H9 (cell line): ENCODE measurements around the gene CREB5. TPM values are rescaled to one million over a fixed set of nuclear protein-coding genes. Genes with fewer than 3 reads are reported as not detected.

Experiments
- DNase-seq: peaks from one replicate; pipeline ENCODE4 v3.0.0-alpha.2; 2017
- H2AFZ ChIP-seq: one replicate; pipeline ENCODE4 v1.6.1; 2013; ENCODE audit warnings: mild to moderate bottlenecking, low read length, control low read depth, moderate library complexity
- H2AK5ac ChIP-seq: 2 replicates; pipeline ENCODE4 v1.6.1; 2013; ENCODE audit warnings: low read length, control low read depth, mixed read lengths; ENCODE audit not compliant: insufficient read length
- H2BK120ac ChIP-seq: one replicate; pipeline ENCODE4 v1.6.1; 2013; ENCODE audit warnings: low read depth, mild to moderate bottlenecking, low read length, control low read depth, inconsistent platforms; ENCODE audit not compliant: poor library complexity, severe bottlenecking
- H2BK12ac ChIP-seq: 2 replicates; pipeline ENCODE4 v1.6.1; 2013; ENCODE audit warnings: low read length, control low read depth, mixed read lengths, low read depth; ENCODE audit not compliant: insufficient read length
- H2BK15ac ChIP-seq: 2 replicates; pipeline ENCODE4 v1.6.1; 2013; ENCODE audit warnings: low read depth, low read length, control low read depth
- H2BK20ac ChIP-seq: one replicate; pipeline ENCODE4 v1.6.1; 2013; ENCODE audit warnings: low read depth, mild to moderate bottlenecking, low read length, control low read depth, inconsistent platforms; ENCODE audit not compliant: poor library complexity, severe bottlenecking
- H2BK5ac ChIP-seq: 2 replicates; pipeline ENCODE4 v1.6.1; 2013; ENCODE audit warnings: low read length, control low read depth, mixed read lengths; ENCODE audit not compliant: insufficient read length
- H3K14ac ChIP-seq: 2 replicates; pipeline ENCODE4 v1.6.1; 2013; ENCODE audit warnings: low read length, control low read depth; ENCODE audit not compliant: insufficient read depth
- H3K18ac ChIP-seq: 2 replicates; pipeline ENCODE4 v1.6.1; 2013; ENCODE audit warnings: low read depth, mild to moderate bottlenecking, mixed read lengths, low read length, control low read depth; ENCODE audit not compliant: insufficient read length
- H3K23ac ChIP-seq: 2 replicates; pipeline ENCODE4 v1.6.1; 2013; ENCODE audit warnings: low read length, control low read depth, mixed read lengths, low read depth; ENCODE audit not compliant: insufficient read length
- H3K23me2 ChIP-seq: 2 replicates; pipeline ENCODE4 v1.6.1; 2013; ENCODE audit warnings: low read depth, mild to moderate bottlenecking, mixed read lengths, low read length, control low read depth; ENCODE audit not compliant: insufficient read length, poor library complexity, severe bottlenecking
- H3K27ac ChIP-seq: 2 replicates; pipeline ENCODE4 v1.5.1; 2013; ENCODE audit warnings: low read length, control low read depth, mixed read lengths, low read depth; ENCODE audit not compliant: insufficient read length
- H3K27me3 ChIP-seq: 2 replicates; pipeline ENCODE4 v1.6.1; 2013; ENCODE audit warnings: low read length, control low read depth, inconsistent platforms; ENCODE audit not compliant: insufficient read depth
- H3K4ac ChIP-seq: 2 replicates; pipeline ENCODE4 v1.6.1; 2013; ENCODE audit warnings: low read depth, mild to moderate bottlenecking, control low read depth, inconsistent platforms, low read length, moderate library complexity
- H3K4me1 ChIP-seq: 2 replicates; pipeline ENCODE4 v1.6.1; 2013; ENCODE audit warnings: low read length, control low read depth, inconsistent platforms; ENCODE audit not compliant: insufficient read depth
- H3K4me2 ChIP-seq: 2 replicates; pipeline ENCODE4 v1.6.1; 2013; ENCODE audit warnings: low read length, control low read depth, mixed read lengths; ENCODE audit not compliant: insufficient read length, insufficient read depth
- H3K56ac ChIP-seq: 2 replicates; pipeline ENCODE4 v1.6.1; 2013; ENCODE audit warnings: low read depth, mild to moderate bottlenecking, mixed read lengths, low read length, control low read depth; ENCODE audit not compliant: insufficient read length
- H3K79me1 ChIP-seq: 2 replicates; pipeline ENCODE4 v1.6.1; 2013; ENCODE audit warnings: low read depth, mild to moderate bottlenecking, moderate library complexity, low read length, control low read depth, inconsistent platforms; ENCODE audit not compliant: insufficient read depth, poor library complexity, severe bottlenecking
- H3K79me2 ChIP-seq: 2 replicates; pipeline ENCODE4 v1.6.1; 2013; ENCODE audit warnings: low read length, control low read depth, inconsistent platforms; ENCODE audit not compliant: insufficient read depth
- H3K9ac ChIP-seq: 2 replicates; pipeline ENCODE4 v1.6.1; 2013; ENCODE audit warnings: low read length, control low read depth, mixed read lengths; ENCODE audit not compliant: insufficient read length; ENCODE audit errors: extremely low read depth
- H3K9me3 ChIP-seq: one replicate; pipeline ENCODE4 v1.6.1; 2013; ENCODE audit warnings: low read depth, low read length, inconsistent platforms; ENCODE audit not compliant: control insufficient read depth
- H3T11ph ChIP-seq: one replicate; pipeline ENCODE4 v1.6.1; 2013; ENCODE audit warnings: mild to moderate bottlenecking, low read length, control low read depth, inconsistent platforms
- H4K20me1 ChIP-seq: one replicate; pipeline ENCODE4 v1.6.1; 2013; ENCODE audit not compliant: control insufficient read depth, insufficient read length, insufficient read depth
- H4K5ac ChIP-seq: 2 replicates; pipeline ENCODE4 v1.6.1; 2013; ENCODE audit warnings: low read depth, mild to moderate bottlenecking, mixed read lengths, low read length, control low read depth; ENCODE audit not compliant: insufficient read length
- H4K8ac ChIP-seq: replicated peaks from 2 replicates; pipeline ENCODE4 v1.6.1; 2013; ENCODE audit warnings: low read length, control low read depth, mixed read lengths, low read depth; ENCODE audit not compliant: insufficient read length
- H4K91ac ChIP-seq: 2 replicates; pipeline ENCODE4 v1.6.1; 2013; ENCODE audit warnings: low read depth, mild to moderate bottlenecking, moderate library complexity, mixed read lengths, low read length, control low read depth; ENCODE audit not compliant: insufficient read length
- H3K27ac Mint-ChIP-seq, 3 experiments: 2 replicates in 2 of 3; 3 replicates in 1 of 3; pipeline ENCODE4 v1.8.0; 2020 to 2021; ENCODE audit warnings: mixed read lengths in 3 of 3, mild to moderate bottlenecking in 1 of 3, moderate library complexity in 1 of 3
- H3K27me3 Mint-ChIP-seq: 2 replicates; pipeline ENCODE4 v1.8.0; 2021; ENCODE audit warnings: low read depth, mild to moderate bottlenecking, moderate library complexity, mixed read lengths
- H3K36me3 Mint-ChIP-seq, 3 experiments: 2 replicates in 2 of 3; 3 replicates in 1 of 3; pipeline ENCODE4 v1.8.0; 2020 to 2021; ENCODE audit warnings: low read depth in 3 of 3, mixed read lengths in 3 of 3; ENCODE audit not compliant: insufficient read depth in 1 of 3
- H3K4me1 Mint-ChIP-seq, 2 experiments: 2 replicates each; pipeline ENCODE4 v1.8.0; 2020; ENCODE audit warnings: mixed read lengths in 2 of 2
- H3K4me3 Mint-ChIP-seq, 2 experiments: 2 replicates in 1 of 2; 3 replicates in 1 of 2; pipeline ENCODE4 v1.8.0; 2020 to 2021; ENCODE audit warnings: mild to moderate bottlenecking in 2 of 2, mixed read lengths in 2 of 2, moderate library complexity in 1 of 2
- H3K9me3 Mint-ChIP-seq, 2 experiments: 2 replicates in 1 of 2; 3 replicates in 1 of 2; pipeline ENCODE4 v1.8.0; 2020; ENCODE audit warnings: mild to moderate bottlenecking in 2 of 2, mixed read lengths in 2 of 2, moderate library complexity in 1 of 2
- WGBS: extraction: QIAGEN DNeasy Blood & Tissue Kit; methylation state at CpG from one replicate; pipeline ENCODE4 v1.1.7; 2013; ENCODE audit warnings: missing lambda C conversion rate, low lambda C conversion rate, mixed read lengths; ENCODE audit not compliant: insufficient read length; ENCODE audit errors: extremely low coverage; 5-methylcytosine and 5-hydroxymethylcytosine counted together
- total RNA-seq: library from RNA; stranded (reverse); gene quantifications from 2 replicates; pipeline ENCODE4 v1.2.1, GENCODE V29; 2021
- TF ChIP-seq, protein P1 (sequence below): fragments of 200-600 bp; sonication (generic); conservative IDR thresholded peaks from 3 replicates; pipeline ENCODE4 v1.8.0; 2021; ENCODE audit warnings: antibody characterized with exemption, mild to moderate bottlenecking

Gene CREB5
- total RNA-seq, 1 experiment from 2014 or later = 4.0 TPM

DNA sequence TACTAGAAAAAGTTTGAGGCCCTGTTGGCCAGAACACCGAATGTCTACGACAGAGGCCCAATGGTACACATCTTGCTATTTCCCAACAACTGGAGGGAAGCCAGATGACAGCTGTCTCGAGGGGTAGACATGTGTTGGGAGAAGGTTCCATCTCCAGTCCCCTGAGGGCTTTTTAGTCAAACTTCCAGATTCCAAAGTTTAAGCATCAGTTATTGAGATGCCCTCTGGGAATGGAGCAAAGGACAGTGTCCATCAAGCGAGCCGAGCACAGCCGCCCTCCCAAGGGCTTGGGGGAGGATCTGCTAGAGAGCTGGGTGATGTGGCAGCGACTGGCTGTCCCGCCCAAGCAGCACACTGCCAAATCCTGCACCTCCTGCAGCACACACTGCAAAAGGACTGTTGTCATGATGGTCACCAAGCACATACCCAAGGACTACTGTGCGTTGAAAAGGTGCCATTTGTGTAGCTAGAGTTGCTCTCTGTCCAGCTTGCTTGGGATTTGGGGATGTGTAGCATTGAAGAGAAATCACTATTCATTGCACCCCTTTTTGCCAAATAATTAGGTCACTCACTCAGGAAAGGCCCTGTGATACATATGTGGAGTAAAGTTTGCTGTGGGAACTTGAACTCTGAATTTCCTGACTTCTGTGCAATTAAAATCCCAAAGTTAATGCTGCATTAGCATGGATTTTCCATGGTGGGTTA lies 381.2 kb downstream of the CREB5 start:
- Histone ChIP-seq H3K56ac (no peak overlapping the region), H3K9me3 (no peaks in the 10 kb centered on the region), H3T11ph (no peak overlapping the region), H4K5ac (no peak overlapping the region), H3K23me2 (no peaks in the 10 kb centered on the region), H4K20me1 (no peaks in the 10 kb centered on the region), H3K79me1 (no peaks in the 10 kb centered on the region), H3K9ac (no peak overlapping the region), H3K27me3 (no peaks in the 10 kb centered on the region; the same call in 1 of the 2 replicates), H3K18ac (peak overlapping the region; percentile 78), H4K8ac (no peak overlapping the region), H3K4ac (no peak overlapping the region), H2BK20ac (no peak overlapping the region), H2AFZ (no peak overlapping the region), H3K23ac (peak overlapping the region; percentile 99), H2AK5ac (no peak overlapping the region), H4K91ac (no peak overlapping the region), H2BK15ac (no peak overlapping the region), H3K4me1 (no peaks in the 10 kb centered on the region), H3K27ac (no peak overlapping the region), H2BK5ac (no peak overlapping the region), H3K79me2 (no peaks in the 10 kb centered on the region), H2BK12ac (no peak overlapping the region), H3K14ac (no peak overlapping the region; the same call in 1 of the 2 replicates), H3K4me2 (no peak overlapping the region), H2BK120ac (no peak overlapping the region)
- H3K36me3 Mint-ChIP-seq = no peaks in the 10 kb centered on the region
- H3K4me1 Mint-ChIP-seq = peaks cover 21 to 29% of the 10 kb centered on the region in 2 experiments
- H3K9me3 Mint-ChIP-seq = no peaks in the 10 kb centered on the region
- H3K4me3 Mint-ChIP-seq = no peak overlapping the region
- H3K27me3 Mint-ChIP-seq = peaks cover 16% of the 10 kb centered on the region
- H3K27ac Mint-ChIP-seq = no peak overlapping the region
- no peak for DNase-seq
- TF ChIP-seq, protein P1, sequence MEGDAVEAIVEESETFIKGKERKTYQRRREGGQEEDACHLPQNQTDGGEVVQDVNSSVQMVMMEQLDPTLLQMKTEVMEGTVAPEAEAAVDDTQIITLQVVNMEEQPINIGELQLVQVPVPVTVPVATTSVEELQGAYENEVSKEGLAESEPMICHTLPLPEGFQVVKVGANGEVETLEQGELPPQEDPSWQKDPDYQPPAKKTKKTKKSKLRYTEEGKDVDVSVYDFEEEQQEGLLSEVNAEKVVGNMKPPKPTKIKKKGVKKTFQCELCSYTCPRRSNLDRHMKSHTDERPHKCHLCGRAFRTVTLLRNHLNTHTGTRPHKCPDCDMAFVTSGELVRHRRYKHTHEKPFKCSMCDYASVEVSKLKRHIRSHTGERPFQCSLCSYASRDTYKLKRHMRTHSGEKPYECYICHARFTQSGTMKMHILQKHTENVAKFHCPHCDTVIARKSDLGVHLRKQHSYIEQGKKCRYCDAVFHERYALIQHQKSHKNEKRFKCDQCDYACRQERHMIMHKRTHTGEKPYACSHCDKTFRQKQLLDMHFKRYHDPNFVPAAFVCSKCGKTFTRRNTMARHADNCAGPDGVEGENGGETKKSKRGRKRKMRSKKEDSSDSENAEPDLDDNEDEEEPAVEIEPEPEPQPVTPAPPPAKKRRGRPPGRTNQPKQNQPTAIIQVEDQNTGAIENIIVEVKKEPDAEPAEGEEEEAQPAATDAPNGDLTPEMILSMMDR = no peak
- WGBS = no CpG with 5 or more reads among the region's 9 CpGs
